Germinal center (tissue), 1 donor: ENCODE measurements around the gene WDR49.

ENCODE experiments used
- DNase-seq: peaks from one replicate; pipeline ENCODE4 v3.0.0; 2012; ENCODE audit warnings: mixed read lengths, low spot score

Gene WDR49

DNA sequence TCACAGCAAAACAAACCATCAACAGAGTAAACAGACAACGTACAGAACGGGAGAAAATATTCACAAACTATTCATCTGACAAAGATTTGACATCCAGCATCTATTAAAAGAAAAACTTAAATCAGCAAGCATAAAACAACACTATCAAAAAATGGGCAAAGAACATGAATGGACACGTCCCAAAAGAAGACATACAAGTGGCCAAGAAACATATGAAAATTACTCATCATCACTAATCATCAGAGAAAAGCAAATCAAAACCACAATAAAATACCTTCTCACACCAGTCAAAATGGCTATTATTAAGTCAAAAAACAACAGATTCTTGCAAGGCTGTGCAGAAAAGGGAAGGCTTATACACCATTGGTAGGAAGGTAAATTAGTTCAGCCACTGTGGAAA, 166.2 kb downstream of the WDR49 start:
- no peak for DNase-seq

DNA sequence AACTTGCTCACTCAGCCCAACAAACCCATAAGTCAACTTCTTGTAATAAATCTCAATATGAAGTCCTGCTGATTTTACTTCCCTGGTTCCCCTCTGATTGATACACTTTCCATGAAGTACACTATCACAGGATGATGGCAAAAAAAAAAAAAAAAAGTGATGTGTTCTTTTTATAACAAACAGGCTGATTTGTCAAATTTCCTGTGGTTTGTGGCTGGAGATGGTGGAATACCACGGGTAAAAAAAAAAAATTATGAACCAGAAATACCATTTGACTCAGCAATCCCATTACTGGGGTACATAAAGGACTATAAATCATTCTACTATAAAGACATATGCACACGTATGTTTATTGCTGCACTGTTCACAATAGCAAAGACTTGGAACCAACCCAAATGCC, 169.2 kb downstream of the WDR49 start:
- no peak for DNase-seq

DNA sequence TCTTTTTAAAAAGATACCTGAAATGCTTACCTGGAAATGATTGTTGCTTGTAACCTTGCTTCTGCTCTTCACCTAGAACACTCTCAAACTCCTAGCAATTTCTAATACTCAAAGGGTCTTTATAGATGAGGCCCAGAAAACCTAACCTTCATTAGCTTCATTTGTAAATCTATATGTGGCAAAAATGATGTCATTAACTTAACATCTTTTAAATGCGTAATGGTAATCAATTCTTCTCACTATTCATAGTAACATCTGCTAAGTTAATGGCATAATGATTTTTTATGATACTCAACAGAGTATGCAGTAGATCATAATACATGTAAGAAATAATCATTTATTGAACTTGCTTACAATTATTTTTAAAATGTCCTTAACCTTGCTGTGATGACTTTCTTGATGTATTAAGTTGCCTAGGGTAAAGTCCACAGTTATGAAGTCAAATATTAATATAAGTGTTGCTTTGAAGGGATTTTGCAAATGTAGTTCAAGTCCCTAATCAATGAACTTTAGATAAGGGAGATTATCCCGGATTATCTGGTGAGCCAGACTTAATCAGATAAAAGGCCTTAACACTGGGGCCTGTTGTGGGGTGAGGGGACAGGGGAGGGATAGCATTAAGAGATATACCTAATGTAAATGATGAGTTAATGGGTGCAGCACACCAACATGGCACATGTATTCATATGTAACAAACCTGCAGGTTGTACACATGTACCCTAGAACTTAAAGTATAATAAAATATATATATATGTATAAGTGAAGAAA, 169.8 kb downstream of the WDR49 start:
- DNase-seq: no peak

DNA sequence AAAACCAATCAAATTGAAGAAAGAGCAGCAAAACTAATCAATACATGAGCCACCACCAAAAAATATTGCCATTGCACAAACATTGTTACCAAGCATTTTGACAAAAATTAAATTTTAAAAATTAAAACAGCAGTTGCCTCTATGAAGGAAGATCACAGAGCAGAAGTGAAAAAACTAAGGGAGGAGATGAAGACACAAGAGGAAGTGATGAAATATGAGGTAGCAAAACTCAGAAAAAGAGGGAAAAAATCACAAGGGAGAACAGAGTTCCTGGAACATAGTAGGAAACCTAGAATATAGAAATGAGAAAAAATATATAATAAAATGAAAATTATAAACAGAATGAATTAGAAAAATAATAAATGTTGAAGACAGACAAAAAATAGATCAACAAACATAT, 172.6 kb downstream of the WDR49 start:
- DNase-seq: no peak

DNA sequence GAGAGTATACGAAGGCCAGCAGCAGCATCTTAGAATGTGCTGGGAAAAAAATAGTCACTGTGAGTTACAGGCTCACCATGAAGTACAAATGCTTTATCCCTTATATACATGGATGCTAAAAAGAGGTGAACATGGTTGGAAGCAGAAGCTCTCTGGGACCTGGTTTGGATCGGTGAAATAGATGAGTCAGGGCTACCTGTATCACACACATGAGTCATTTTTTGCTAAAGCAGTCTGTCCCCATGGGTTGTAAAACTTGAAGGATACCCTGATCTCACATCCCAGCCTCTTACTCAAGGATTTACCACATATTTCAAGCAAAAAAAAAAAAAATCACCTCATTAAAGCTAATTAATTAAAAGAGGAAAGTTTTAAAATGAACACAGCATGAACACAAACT, 173.0 kb downstream of the WDR49 start:
- no peak for DNase-seq

DNA sequence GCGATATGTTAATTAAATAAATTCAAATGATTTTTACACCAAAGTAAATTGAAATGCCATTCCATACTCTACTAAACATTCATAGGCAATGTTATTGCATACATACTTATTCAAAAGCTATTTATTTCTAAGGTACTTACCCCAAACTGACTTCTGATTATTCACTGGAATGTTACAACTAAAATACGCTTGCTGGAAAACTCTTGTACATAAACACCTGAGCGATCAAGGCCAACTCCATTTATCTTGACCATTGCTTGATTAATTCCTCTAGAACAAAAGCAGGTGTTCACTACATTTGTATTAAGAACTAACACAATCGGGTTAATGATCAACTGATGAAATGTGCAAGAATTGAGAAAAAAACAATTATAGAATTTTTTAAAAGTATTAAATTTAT, 179.9 kb downstream of the WDR49 start, which contains the start of gene SERPINI2:
TSS of gene SERPINI2 (minus strand) at position 180 of the 400 bp plus-strand sequence. CDS start 2,208 bp downstream, outside the sequence.
- DNase-seq: no peak

DNA sequence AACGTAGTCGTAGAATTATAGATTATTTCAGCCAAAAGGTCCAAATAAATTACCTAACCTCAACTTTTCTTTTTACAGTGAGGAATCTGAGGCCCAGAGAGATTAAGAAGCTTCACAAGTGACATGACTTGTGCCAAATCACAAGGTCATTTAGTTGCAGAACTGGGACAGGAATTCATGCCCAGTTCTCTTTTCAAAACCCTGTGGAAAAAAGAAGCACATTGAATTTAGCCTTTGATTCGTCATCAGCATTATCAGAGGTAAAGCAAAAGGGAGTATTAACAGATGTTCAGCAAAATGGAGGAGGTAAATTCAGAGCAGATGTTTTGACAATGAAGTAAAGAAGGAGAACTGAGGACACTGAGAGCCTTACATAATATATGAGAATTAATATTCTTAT, 184.4 kb downstream of the WDR49 start:
- DNase-seq: no peak

DNA sequence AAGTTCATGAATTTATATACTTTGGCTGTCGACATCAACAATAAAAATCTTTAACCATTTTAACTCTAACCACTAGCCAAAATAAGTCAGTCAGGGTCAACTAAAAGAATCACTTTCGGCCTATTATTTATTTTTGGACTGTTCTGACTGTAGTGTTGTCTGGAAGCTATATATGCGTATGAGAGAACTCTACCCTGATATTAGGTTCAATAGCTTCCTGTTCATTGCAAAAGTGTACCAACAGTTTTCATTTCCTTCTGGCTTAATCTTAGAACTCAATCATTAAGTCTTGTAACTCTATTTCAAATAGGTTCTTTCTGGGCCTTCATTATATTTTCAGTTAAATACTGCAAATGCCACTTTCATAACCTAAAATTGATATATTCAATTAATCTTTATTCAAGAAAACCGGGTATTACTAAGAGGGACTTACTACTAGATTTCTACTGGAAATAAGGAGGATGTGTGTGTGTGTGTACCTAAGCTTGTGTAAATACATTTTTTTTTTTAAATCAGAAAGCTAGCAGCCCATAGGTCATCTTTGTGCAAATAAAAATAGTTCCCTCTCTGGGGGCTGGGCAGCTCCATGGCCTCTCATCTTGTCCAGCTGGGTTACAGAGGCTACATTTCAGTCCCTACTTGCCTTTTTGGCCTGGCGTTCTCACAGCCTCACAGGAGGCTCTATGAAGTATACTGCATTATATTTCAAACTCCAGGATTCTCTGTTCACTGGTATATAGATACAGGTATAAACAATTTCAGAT, 185.7 kb downstream of the WDR49 start:
- no peak for DNase-seq

DNA sequence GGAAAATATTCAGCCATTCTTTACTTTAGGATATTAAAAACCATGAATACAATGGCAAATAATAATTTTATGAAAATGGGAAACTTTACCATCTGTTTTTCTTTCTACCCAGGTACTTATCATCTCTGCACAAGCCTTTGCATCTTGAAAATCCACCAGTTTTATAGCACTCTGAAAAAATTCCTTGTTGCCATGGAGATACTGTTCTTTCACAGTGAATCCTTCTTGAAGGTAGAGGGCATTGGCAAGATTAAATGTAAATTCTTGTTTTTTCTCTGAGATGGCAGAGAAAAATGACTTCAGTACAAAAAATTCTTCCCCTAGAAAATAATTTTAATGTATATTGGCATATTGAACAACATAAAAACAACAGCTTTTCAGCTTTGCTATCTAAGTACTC, 186.8 kb downstream of the WDR49 start:
- DNase-seq: no peak

DNA sequence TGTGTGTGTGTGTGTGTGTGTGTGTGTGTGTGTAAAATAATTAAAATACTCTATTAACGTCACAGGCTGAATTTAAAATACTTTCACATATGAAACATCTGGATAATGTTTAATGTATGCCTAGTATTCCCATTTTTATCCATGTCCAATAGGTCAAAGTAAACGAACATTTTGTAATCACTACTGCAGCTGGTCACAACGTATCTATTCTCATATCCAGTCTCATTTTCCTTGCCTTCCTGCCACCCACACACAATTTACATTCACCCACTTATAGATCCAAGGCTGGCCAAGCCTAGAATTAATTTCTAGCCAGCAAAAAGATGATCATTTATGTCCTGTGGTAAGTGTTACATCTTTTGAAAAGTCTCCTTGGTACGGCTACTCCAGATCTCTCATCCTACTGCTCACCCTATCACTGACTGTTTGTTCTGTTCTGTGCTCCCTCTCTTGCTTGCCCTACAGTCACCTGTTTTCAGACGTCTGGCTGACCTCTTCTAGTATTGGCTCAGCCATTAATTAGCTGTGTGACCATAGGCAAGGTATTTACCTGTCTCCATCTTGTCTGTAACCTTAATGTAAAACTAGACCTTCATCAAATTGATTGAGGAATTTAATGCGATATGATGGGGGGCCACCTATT, 197.5 kb downstream of the WDR49 start:
- no peak for DNase-seq

DNA sequence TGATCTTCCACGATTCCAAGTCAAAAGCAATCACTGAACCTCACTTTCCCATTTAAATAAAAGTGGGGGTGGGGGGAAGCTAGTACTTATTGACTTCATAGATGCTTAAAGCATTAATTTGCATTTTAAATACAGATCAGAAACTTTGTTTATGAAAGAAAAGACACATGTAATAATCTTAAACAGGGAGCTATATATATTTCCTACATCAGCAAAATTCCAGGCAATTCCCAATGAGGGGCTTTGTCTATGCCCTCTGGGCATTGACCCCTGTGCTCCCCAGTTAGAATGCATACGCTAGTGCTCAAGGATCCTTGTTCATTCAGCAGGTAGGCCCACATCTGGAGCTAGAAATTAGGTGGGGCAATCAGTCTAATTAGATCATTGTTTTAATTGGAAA, 199.9 kb downstream of the WDR49 start:
- no peak for DNase-seq

DNA sequence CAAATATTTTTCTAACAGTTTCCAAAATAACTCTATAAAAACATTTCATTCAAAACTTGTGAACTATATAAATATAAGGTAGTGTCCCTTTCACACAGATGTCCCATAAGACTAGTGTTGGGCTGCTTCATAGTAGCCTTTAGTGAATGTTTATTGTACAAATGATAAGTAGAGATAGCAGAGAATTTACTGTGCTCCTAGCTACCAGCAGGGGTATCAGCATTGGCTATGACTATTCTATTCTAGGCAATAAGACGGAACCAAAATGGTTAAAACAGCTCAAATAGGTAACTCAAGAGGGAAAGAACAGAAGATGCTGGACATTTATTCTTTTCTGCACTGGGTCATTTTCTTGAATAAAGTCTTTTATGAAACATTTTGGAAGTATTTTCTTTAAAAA, 202.5 kb downstream of the WDR49 start:
- no peak for DNase-seq

DNA sequence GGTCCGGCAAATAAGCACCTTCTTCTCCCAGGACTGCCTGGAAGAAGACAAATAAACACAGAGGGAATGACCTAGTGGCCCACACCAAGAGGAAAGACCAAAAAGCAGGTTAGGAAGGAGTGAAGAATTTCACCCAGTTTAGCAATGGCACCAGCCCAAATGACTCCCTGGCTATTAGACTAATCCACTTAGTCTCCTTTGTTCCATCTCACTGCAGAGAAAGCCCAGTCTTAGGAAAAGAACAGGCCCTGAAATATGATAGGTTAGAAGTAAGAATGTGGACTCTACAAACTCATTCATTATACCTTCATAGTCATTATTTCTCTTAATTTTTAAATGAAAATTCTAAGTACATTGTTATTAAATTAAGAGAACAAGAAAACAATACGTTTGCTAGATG, 203.1 kb downstream of the WDR49 start:
- DNase-seq: no peak

DNA sequence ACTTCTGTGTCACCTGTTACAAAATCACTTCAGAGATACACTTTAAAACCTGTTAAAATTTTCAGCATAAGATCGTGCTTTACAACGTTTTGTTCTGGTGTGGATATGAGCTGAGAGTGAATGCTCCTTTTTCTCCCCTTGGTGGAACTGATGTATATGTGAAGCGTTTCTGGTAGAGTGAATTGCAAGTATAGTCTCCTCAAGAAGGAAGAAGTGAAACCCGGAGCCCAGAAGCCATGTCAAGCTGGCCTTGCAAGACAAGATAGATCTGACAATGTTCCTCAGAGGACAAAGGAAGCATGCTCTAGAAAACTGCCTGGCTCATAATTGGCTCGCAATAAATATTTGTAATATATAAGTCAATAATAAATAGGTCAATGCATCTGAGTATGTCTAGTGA, 203.5 kb downstream of the WDR49 start:
- DNase-seq: no peak

DNA sequence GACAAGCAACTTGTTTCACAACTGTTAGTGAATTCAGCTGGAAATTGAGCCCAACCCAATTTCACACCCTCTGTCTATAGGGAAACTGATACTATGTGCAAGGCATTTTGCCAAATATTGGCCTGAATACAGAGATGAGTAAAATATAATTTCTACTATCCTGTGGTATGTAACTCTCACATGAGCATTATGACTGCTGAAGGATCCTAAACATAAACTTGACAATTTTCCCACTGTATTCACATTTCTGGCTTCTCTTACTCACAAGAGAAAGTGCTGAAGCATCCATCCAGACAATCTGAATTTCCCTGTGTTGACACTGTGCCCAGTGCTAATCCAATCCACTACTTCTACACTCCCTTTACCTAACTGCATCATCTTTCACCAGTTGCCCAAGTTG, 208.3 kb downstream of the WDR49 start:
- no peak for DNase-seq

DNA sequence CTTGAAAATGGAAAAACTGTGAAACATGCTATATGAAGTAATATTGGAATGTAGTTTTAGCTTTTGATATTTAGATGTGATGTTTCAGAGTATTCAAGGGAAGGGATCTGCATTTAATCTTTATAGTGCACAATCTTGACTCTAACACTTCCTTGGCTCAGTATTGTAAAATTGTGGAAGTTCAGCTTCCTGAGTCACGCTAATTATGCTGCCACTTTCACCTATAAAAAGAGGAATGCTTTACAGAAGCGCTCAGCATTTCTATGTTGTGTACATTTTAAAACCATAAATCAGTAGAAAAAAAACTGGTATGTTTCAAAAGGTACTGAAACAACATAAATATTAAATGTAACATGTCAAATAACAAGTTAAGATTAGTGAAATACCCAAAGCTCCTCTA, 212.5 kb downstream of the WDR49 start:
- no peak for DNase-seq

DNA sequence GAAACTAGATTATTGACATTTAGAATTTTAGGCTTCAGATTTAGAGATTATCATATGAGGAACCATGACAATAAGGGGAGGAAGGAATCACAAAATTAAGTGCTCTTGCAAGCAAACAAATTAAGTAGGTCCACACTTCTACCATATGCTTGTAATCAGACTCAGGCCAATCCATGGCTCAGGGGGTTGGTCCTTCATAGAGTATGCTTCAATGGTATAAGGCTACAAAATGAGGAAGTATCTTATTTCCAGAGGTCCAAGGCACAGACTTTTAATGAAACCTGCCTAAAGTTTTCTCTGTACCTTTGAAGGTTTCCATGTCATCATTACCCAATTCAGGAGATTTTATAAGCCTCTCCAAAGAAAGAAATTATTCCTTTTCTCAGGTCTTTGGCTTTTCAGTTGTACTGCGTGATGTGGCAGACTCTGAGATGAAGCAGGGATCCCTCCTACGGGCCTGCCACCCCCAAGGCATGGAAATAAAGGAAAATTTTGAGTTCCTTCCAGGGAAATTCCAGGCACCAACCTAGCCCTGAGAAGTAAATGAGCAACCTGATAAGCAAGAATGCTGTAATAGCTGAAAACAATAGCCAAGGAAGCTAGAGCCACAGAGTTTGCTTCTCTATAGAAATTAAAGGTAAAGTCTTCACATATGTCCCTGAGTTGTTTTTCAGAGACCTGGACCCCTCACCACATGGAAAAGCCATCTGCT, 216.2 kb downstream of the WDR49 start:
- DNase-seq: no peak
